Lower leg skin (tissue), 4 donors: ENCODE measurements around the gene TM9SF2. TPM values are rescaled to one million over a fixed set of nuclear protein-coding genes. Genes with fewer than 3 reads are reported as not detected.

Experiments
- DNase-seq, 2 donors: peaks; one replicate each; pipeline ENCODE4 v3.0.0-alpha.2; 2019; ENCODE audit warnings: low spot score in 2 of 2
- H3K4me3 ChIP-seq: fragments of 200-600 bp; sonication (generic); 2 replicates; pipeline ENCODE4 v1.5.1; 2017; ENCODE audit warnings: mild to moderate bottlenecking, low read depth; ENCODE audit not compliant: poor library complexity, severe bottlenecking
- CTCF ChIP-seq, 3 donors: fragments of 450-650 bp; IDR thresholded peaks; one replicate each; pipeline ENCODE4 v1.5.1; 2016; ENCODE audit warnings: antibody characterized with exemption in 3 of 3, mild to moderate bottlenecking in 3 of 3, moderate library complexity in 2 of 3
- POLR2A ChIP-seq, 2 donors: fragments of 450-650 bp; IDR thresholded peaks; one replicate each; pipeline ENCODE4 v1.6.1; 2016 to 2017; ENCODE audit warnings: antibody characterized with exemption in 2 of 2, mild to moderate bottlenecking in 1 of 2, moderate library complexity in 1 of 2
- WGBS, 2 donors: methylation state at CpG; one replicate each; pipeline ENCODE4 v1.1.5; 2018; 5-methylcytosine and 5-hydroxymethylcytosine counted together
- intact Hi-C: fragments of 100-400 bp; cut with DNase I; formaldehyde crosslinking; loops from one replicate; pipeline ENCODE4 v1.15.0; 2023; ENCODE audit warnings: low total_unique reads
- total RNA-seq, 4 donors: library from RNA; depleted of rRNA; stranded (reverse); fragments of >200 nt; gene quantifications; one replicate each; pipeline ENCODE4 v1.1.0, GENCODE V29; 2016

Gene TM9SF2
- total RNA-seq, 4 donors from 2014 or later, result 66.5 to 111 (median 88.0) TPM

- no peak overlapping the region for H3K4me3 ChIP-seq
- TF ChIP-seq CTCF (IDR thresholded peaks at IDR 0.05), result no peak
- no peak for TF ChIP-seq POLR2A (IDR thresholded peaks at IDR 0.05)
- intact Hi-C loops, result no loop called here
- DNase-seq, result peak in 1 of 2 donors; percentile 17
- WGBS, 2 donors, result 93% methylated on average over 6 of the region's 6 CpGs
Measured at GRCh38 chr13:99589575-99589974, 88.3 kb downstream of the TM9SF2 start.

GRCh38 chr13:99590519-99591011, 89.3 kb downstream of the TM9SF2 start:
- 44 to 50% methylated on average over 3 of the region's 3 CpGs for WGBS, 2 donors
- intact Hi-C loops, result no loop called here
- no peak for TF ChIP-seq POLR2A (IDR thresholded peaks at IDR 0.05)
- no peak for TF ChIP-seq CTCF (IDR thresholded peaks at IDR 0.05)
- no peak for DNase-seq
- no peak overlapping the region for H3K4me3 ChIP-seq

- H3K4me3 ChIP-seq, result no peak overlapping the region
- 82 to 87% methylated on average over 5 of the region's 5 CpGs for WGBS, 2 donors
- no peak for DNase-seq
- intact Hi-C loops, result no loop called here
- TF ChIP-seq POLR2A (IDR thresholded peaks at IDR 0.05) (no peak), CTCF (IDR thresholded peaks at IDR 0.05) (no peak)
Measured at GRCh38 chr13:99596180-99596579, 94.9 kb downstream of the TM9SF2 start.

DNA sequence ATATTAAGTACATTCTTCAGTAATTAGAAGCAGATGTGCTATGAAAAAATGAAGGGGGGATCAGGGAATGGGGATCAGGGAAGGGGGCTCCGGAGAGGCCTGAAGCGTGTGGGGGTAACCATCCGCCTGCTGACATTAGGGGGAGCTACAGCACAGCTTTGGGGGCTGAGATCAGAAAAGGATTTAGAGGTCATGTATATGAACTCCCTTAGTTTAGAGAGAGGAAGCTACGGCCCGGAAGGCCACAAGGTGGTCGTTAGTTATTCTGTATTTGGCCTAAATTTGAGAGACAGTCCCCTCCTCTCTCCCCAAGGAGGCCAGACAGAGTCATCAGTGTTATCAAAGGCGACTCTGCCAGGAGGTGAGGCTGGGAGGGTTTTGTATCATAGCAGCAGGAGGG, 99.0 kb downstream of the TM9SF2 start:
- no peak for DNase-seq
- H3K4me3 ChIP-seq, result no peak overlapping the region
- no peak for TF ChIP-seq POLR2A (IDR thresholded peaks at IDR 0.05)
- TF ChIP-seq CTCF (IDR thresholded peaks at IDR 0.05), result no peak
- intact Hi-C loops, result no loop called here
- WGBS, 2 donors, result 50 to 69% methylated on average over 7 of the region's 7 CpGs

DNA sequence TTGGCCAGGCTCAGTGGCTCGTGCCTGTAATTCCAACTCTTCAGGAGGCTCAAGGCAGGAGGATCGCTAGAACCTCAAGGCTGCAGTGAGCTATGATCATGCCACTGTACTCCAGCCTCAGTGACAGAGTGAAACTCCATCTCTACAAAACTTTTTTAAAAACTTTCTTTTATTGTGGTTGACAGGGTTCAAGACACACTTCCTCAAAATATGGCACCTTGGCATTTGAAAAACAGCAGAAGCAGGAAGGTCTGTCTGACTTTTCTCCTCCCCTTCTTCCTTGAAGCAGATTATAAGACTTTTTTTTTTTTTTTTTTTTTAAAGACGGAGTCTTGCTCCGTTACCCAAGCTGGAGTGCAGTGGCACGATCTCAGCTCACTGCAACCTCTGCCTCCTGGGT, 100.3 kb downstream of the TM9SF2 start:
- no peak for TF ChIP-seq CTCF (IDR thresholded peaks at IDR 0.05)
- TF ChIP-seq POLR2A (IDR thresholded peaks at IDR 0.05), result no peak
- 90 to 91% methylated on average over 5 of the region's 5 CpGs for WGBS, 2 donors
- intact Hi-C loops, result no loop called here

GRCh38 chr13:99604636-99605035, 103.4 kb downstream of the TM9SF2 start:
- no peak for TF ChIP-seq CTCF (IDR thresholded peaks at IDR 0.05)
- TF ChIP-seq POLR2A (IDR thresholded peaks at IDR 0.05), result no peak
- intact Hi-C loops, result no loop called here
- 91 to 92% methylated on average over 3 of the region's 3 CpGs for WGBS, 2 donors
- no peak for DNase-seq
- H3K4me3 ChIP-seq, result no peak overlapping the region

More for the DNA sequence above, 100.3 kb downstream of the TM9SF2 start:
- DNase-seq, result no peak
- no peak overlapping the region for H3K4me3 ChIP-seq
